RPMI7951 (cell line): ENCODE results near the gene IFITM2. TPM values are rescaled to one million over a fixed set of nuclear protein-coding genes. Genes with fewer than 3 reads are reported as not detected.
"Not testable (repeated sequence)": the region's sequence is repeated elsewhere in the genome, so short reads cannot be mapped to it uniquely, and the experiment has no call there.

Source experiments
- DNase-seq: peaks from one replicate; pipeline ENCODE4 v3.0.0-alpha.2; 2012; ENCODE audit warnings: low read depth
- total RNA-seq: library from RNA; depleted of rRNA; stranded (reverse); fragments of >200 nt; shearing (Covaris generic); gene quantifications from 2 replicates; pipeline ENCODE4 v1.2.3, GENCODE V29; 2014

Gene IFITM2
- total RNA-seq, 1 experiment from 2014 or later = 28.0 TPM

DNA sequence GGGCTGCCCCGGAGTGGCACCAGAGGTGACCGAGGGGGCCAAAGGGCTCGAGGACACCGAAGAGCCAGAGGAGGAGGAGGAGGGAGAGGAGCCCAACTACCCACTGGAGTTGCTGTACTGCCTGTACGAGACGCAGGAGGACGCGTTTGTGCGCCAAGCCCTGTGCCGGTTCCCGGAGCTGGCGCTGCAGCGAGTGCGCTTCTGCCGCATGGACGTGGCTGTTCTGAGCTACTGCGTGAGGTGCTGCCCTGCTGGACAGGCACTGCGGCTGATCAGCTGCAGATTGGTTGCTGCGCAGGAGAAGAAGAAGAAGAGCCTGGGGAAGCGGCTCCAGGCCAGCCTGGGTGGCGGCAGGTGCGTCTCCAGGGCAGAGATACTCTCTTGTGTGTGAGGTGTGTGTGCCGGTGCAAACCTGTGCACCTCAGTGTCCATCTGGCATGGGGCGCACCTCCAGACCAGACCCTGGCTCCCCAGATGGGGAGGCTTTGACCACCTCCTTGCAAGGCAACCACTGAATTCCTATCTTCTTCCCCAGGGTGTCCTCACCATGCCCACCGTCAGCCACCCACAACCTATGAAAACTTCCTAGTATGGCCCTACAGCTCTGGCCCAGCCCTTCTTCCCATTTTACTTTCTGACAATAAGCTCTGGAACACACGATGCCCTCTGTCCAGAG, 26.0 kb upstream of the IFITM2 start:
- no peak for DNase-seq

DNA sequence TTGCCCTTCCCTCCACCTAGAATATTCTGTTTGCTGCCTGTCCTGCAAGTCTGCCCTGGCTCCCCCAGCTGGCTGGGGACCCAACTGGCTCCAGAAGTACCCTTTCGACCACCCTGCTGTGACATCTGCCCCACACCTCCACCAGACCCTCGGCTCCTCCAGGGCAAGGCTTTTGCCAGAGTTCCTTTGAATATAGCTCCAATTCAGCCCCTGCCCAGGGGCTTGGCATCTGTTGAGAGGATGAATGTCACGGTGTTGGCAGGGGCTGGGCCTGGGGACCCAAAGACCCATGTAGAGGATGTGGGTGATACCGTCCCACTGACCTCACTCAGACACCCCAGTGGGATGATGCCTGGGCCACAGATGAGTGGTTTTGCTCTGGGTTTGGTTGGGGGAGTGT, 25.4 kb upstream of the IFITM2 start:
- no peak for DNase-seq

DNA sequence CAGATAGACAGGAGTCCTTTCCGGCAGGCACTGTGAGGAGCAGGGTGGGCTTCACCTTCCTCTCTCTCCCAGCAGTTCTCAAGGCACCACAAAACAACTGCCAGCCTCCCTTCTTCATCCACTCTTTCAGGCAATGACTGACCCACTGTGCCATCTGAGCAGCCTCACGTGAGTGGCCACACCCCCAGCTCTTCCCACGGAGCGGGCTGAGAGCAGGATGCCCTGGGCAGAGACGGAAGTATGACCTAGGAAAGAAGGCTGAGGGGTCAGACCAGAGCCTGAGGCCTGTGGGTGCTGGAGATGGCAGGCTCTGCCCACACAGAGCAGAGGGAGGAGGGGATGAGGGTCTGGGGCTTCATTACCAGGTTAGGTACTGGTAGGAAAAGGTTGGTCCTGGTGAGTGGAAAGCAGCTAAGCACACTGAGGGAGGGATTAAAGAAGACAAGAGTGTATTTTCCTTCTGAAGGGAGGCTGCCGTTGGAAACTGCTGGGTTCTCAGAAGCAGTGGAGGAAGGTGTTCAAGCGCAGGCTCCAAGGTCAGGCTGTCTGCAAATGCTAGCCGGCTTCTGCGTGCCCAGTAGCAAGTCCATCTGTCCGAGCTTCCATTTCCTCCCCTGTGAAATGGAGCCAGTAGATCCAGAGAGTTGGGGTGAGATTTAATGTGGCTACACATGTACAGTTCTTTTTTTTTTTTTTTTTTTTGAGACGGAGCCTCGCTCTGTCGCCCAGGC, 24.8 kb upstream of the IFITM2 start:
- no peak for DNase-seq

DNA sequence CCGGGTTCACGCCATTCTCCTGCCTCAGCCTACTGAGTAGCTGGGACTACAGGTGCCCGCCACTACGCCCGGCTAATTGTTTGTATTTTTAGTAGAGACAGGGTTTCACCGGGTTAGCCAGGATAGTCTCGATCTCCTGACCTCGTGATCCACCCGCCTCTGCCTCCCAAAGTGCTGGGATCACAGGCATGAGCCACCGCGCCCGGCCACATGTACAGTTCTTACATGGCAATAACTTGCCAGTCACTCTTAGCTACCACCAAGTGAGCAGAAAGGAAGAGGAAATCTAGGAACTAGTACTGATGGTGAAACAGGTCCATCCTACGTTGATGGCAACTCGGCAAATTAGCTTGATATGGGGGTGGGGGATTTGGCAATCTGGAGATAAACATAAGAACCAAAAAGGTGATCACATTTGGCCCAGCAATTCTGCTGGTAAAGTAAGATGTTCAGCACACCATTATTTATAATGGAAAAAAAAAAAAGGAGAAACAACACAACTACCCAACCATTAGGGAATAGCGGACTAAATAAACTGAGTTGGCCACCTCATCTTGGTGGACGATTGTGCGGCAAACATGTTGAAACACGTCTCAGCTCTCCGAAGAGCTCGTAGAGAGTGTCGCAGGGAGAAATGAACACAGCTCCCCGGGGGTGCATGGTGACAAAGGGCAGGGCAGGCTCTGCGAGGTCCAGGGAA, 24.1 kb upstream of the IFITM2 start:
- DNase-seq = no peak

DNA sequence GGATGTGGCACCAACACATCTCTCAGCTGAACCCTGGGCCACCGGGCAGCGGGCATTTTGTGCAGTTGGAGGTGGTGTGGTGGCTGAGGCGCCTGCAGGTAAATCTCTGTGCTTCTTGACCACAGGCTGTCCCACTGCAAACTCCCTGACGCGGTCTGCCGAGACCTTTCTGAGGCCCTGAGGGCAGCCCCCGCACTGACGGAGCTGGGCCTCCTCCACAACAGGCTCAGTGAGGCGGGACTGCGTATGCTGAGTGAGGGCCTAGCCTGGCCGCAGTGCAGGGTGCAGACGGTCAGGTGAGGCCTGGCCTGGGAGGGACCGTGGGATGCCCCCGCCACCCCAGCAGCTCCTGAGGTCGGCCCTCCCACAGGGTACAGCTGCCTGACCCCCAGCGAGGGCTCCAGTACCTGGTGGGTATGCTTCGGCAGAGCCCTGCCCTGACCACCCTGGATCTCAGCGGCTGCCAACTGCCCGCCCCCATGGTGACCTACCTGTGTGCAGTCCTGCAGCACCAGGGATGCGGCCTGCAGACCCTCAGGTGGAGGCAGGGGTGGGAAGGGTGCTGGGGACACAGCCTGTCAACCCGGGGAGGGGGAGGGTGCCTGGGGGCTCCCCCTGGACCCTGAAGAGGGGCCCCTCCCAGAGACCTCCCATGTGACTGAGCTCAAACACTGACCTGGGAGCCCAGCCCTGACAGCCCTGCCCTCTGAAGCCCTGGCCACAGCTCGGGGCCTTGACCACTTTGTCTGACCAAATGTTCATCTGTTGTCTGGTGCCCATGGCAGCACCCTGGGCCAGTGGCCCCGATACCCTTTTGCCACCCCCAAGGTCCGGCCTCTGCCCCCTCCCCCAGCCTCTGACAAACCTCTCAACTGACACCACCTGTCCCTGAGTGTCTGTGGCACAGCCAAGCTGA, 23.3 kb upstream of the IFITM2 start:
- no peak for DNase-seq

DNA sequence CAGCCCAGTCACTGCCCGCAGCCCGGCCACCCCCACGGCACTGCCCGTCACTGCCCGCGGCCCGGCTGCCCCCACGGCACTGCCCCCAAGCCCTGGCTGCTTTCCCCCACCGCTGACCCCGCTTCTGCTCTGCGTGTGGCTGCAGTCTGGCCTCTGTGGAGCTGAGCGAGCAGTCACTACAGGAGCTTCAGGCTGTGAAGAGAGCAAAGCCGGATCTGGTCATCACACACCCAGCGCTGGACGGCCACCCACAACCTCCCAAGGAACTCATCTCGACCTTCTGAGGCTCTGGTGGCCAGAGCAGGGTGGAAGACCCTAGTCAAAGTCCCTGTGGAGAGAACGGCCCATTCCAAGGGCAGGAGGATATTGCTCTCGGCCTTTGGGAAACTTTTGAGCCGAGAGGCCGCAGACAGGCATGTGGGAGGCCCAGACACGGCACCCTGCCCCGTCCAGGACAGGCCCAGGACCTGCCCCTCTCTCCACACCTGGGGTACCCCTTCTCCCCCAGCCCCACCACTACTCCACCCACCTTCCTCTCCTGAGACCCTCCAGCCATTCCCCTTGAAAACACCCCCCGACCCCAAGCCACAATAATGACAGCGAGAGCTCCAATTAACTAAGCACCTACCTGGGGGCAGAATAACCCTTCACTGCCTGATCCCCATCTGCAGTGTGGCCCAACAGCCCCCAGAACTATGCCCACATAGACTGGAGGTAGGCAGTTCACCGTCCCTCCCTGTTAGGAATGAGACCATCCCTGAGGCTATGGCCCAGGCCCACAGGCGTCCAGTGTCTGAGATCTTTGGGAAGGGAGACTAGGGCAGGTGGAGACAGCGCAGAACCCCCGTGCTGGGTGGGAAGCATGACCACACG, 22.4 kb upstream of the IFITM2 start:
- DNase-seq = no peak

DNA sequence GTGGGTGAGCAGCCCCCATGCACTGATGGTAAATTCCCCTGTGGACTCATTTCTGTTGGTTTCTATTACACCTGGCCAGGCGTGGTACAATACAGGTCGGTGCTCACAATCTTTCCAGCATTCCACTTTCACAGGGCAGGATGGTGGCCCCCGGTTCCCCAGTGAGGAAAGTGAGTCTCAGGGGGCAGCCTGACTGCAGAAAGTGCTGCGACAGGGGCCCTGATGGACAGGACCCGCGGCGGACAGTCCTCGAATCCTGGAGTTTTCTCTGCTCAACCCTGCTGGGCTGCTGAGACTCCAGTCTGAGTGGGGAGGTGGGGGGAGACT, 21.8 kb upstream of the IFITM2 start:
- no peak for DNase-seq

DNA sequence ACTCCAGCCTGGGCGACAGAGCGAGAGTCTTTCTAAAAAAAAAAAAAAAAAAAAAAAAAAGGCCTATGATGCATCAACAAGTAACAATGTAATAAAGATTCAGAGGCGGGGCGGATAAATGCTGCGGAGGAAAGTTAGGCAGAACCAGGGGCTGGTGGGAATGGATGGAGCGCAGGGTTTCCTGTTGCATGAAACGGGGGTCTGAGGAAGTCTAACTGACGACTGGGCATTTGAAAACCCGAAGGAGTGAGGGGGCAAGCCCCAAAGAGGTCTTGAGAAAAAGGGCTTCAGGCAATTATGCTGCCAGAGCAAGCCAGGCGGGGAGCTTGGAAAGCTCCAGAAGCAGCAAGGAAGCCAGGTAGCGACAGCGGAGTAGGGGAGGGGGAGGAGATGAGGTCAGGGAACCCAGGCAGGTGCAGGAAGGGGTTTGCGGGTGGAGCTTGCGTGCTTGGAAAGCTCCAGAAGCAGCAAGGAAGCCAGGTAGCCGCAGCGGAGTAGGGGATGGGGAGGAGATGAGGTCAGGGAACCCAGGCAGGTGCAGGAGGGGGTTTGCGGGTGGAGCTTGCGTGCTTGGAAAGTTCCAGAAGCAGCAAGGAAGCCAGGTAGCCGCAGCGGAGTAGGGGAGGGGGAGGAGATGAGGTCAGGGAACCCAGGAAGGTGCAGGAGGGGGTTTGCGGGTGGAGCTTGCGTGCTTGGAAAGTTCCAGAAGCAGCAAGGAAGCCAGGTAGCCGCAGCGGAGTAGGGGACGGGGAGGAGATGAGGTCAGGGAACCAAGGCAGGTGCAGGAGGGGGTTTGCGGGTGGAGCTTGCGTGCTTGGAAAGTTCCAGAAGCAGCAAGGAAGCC, 20.4 kb upstream of the IFITM2 start:
- not testable (repeated sequence) for DNase-seq

DNA sequence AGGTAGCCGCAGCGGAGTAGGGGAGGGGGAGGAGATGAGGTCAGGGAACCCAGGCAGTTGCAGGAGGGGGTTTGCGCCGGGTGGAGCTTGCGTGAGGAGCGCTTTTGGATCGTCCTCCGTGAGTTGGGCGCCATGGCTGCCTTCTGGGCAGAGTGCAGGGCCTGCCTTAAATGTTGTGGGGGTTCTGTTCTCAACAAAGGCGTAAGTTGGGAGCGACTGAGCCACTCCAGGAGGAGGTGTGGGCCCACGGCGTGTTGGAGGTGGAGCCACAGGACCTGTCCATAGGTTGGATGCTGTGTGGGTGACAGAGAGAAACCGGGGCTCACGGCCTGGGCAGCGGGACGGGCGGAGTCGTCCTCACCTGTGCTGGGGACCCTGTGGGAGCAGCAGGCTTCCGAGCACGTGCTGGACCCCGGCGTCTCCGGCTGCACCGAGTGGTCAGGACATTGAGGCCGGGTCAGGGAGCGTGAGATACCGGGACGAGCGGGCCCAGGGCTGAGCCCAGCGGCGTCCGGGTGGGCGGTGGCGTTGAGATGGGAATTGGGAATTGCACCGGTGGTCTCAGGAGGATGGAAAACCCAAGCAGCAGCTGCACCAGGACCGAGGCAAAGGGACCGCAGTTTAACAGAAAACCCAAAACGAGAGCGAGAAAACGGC, 19.7 kb upstream of the IFITM2 start:
- no peak for DNase-seq

DNA sequence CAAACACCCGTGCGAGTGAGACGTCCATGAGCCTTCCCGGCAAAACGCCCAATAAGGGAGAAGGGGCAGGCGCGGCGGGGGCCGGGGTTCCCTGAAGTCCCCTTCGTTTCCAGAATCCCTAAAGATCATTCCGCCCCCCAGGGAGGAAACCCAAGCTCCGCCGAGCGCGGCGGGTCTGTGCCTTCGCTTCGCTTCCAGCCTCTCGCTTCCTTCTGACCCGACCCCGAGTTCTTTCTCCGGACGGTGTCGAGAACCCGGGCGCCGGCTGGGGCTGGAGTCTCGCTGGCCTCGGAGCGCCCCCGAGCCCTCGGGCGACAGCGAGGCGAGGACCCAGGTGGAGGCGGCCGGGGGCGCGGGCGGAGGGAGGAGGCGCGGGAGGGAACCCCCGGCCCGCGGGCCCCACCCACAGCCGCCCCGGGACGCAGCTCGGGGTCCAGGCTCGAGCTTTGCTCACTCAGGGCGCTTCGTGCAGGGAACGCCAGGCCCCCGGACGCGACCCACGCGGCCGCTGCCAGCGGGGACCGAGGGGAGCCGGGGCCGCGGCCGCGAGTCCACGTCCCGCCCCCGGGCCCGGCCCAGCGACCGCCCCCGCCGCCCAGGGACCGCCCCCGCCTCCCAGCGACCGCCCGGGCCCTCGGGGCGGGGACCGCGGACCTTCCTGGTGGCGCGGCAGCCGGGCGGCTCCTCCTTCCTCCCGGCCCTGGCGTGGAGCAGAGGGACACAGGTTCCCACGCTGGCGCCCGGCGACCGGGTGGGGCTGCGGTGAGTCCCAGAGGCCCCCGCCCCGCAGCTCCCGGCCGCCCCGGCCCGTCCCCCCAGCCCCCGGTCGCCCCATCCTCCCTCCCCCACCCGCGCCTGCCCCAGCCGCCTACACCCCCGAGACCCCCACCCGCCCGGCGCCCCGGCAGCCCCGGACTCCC, 18.9 kb upstream of the IFITM2 start, which contains the start of gene PGGHG:
PGGHG (plus strand) TSS at position 649 of the 920 bp plus-strand sequence. CDS start 691 bp downstream, outside the sequence.
- DNase-seq = peak; percentile 54

DNA sequence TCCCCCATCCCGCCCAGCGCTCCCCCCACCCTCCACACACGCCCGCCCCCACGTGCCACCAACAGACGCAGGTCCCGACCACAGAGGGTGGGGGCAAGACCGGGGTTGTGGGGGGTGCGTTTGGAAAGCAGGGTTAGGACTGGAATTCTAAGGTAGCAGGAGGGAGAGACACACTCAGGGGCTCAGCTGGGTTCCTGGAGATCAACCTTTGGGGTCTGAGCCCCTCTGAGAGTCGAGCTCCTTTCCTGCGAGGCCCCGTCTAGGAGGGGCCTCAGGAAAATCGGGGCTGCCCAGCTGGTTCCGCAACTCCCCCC, 18.3 kb upstream of the IFITM2 start:
- no peak for DNase-seq

DNA sequence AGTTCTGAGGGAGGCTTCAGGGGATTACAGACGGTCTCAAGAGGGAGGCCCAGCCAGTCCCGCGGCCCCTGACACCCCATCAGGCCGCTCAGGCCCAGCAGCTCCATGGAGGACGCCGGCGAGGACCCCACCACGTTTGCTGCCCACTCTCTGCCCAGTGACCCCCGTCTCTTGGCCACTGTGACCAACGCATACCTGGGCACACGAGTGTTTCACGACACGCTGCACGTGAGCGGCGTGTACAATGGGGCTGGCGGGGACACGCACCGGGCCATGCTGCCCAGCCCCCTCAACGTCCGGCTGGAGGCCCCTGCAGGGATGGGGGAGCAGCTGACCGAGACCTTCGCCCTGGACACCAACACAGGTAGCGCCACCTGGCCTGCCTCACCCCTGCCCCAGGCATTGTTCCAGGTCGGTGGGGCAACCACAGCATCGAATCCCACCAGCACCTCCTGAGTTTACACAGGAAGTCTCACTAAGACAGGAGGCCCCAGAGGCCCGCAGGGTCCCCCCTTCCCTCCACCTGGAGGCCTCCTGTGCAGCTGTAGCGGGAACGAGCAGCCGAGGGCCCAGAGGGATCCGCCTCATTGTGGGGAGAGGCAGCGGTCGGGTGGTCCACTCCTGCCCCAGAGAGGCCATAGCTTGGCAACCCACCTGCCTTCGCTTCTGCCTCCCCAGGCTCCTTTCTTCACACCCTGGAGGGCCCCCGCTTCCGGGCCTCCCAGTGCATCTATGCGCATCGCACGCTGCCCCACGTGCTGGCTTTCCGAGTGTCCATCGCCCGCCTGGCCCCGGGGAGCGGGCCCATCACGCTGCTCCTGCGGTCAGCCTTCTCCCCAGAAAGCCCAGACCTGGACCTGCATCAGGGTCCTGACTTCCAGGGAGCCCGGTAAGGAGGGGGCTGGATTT, 17.6 kb upstream of the IFITM2 start:
- DNase-seq = no peak

DNA sequence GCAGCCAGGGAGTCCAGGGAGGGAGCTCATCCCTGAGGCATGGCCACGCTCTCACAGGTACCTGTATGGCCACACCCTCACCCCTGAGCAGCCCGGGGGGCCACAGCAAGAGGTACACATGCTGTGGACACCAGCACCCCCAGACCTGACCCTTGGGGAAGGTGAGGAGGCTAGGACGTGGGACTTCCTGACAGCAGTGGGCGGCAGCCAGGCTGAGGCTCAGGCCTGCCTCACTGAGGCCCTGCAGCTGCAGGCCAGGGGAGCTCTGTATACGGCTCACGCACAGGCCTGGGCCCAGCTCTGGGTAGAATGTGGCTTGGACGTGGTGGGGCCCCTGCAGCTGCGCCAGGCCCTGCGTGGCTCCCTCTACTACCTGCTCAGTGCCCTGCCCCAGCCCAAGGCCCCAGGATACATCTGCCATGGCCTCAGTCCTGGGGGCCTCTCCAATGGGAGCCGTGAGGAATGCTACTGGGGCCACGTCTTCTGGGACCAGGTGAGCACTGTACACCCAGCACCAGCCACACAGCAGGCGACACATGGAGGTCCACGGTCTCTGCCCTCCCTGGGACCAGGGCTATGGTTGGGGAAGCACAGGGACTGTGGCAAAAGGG, 16.9 kb upstream of the IFITM2 start:
- no peak for DNase-seq

DNA sequence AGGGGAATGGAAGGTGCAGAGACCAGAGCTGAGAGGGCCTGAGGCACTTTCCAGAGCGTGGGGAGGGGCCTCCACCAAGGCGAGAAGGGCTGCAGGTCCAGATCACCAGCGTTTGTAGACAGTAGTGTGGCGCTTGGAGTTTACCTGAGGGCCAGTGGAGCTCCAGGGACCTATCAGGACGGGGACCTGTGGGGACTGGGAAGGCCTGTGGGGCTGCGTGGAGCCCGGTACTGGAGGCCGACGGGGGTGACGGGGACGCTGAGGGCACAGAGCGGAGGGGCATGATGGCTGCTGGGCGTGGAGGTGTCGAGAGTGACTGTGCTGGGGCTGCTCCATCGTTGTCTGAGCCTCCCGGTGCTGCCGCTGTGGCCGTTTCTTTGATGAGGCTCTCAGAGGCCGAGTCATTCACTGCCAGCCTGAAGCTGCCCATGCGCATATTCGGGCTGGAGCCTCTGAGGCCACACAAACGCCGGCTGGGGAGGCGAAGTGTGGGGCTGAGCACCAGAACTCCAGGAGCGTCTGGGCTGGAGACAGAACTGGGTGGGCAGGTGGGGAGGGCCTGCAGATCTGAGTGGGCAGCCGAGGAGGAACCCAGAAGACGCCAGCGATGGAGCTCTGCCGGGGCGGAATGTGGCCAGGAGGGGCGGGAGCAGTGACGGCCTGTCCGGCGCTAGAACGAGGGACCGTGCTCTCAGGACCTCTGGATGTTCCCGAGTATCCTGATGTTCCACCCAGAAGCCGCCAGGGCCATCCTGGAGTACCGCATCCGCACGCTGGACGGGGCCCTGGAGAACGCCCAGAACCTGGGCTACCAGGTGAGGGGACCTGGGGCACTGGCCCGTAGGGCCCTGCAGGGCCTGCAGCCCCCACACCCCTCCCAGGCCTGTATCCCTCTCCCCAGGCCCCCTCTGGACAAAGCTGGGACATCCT, 16.1 kb upstream of the IFITM2 start:
- DNase-seq = no peak

DNA sequence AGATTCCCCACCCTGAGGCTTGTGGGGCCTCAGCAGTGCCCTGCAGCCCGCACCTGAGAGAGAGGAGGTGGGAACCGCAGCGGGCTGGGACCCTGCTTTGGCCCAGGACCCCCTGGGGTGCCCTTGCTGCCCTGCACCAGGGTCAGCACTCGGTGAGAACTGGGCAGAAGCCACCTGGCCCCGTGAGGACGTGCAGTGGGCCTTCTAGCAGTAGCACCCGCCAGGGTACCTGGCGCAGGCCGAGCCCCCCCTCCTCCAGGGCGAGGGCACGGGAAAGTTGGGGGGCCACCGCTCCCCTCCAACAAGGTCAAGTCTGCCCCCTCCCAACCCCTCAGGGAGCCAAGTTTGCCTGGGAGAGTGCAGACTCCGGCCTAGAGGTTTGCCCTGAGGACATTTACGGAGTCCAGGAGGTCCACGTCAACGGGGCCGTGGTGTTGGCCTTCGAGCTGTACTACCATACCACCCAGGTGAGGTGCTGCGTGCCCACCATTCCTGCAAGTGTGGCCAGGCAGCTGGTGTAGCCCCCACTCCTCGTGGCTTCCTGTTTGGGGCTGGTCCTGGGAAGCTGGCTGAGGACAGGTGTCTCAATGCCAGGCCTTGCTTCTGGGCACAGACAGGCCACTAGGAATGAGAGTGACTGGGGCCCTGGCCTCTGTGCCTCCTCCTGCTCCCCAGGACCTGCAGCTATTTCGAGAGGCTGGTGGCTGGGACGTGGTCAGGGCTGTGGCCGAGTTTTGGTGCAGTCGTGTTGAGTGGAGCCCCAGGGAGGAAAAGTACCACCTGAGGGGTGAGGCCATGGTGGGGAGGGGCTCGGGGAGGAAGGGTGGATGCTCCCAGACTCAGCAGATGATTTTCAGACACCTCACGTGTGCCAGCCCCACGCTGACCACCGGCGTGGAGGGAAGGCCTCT, 15.2 kb upstream of the IFITM2 start:
- DNase-seq = no peak
